WTC11 (cell line): ENCODE results near the gene DOC2A. TPM values are rescaled to one million over a fixed set of nuclear protein-coding genes. Genes with fewer than 3 reads are reported as not detected.

ENCODE experiments used
- AFF4 ChIP-seq: sonication (generic); formaldehyde crosslinking; IDR thresholded peaks from 2 replicates; pipeline ENCODE4 v1.8.1; 2023; ENCODE audit warnings: mild to moderate bottlenecking, missing genetic modification reagents, borderline replicate concordance
- AR ChIP-seq: fragments of 250-450 bp; sonication (Bioruptor Pico); IDR thresholded peaks from 2 replicates; pipeline ENCODE4 v1.9.0; 2021; ENCODE audit warnings: mild to moderate bottlenecking
- ATF1 ChIP-seq: sonication (generic); formaldehyde crosslinking; IDR thresholded peaks from 2 replicates; pipeline ENCODE4 v1.8.1; 2023; ENCODE audit warnings: mild to moderate bottlenecking, moderate library complexity, missing genetic modification reagents
- FOXJ3 ChIP-seq: sonication (generic); formaldehyde crosslinking; IDR thresholded peaks from 2 replicates; pipeline ENCODE4 v1.9.0; 2021; ENCODE audit warnings: missing genetic modification reagents, mild to moderate bottlenecking, borderline replicate concordance
- GTF2I ChIP-seq: fragments of 250-450 bp; sonication (Bioruptor Pico); conservative IDR thresholded peaks from 2 replicates; pipeline ENCODE4 v1.4.0; 2021; ENCODE audit warnings: mild to moderate bottlenecking
- HMGA2 ChIP-seq: fragments of 250-450 bp; sonication (Bioruptor Pico); IDR thresholded peaks from 2 replicates; pipeline ENCODE4 v1.4.0; 2021; ENCODE audit warnings: mild to moderate bottlenecking, moderate library complexity
- MAX ChIP-seq: sonication (generic); formaldehyde crosslinking; IDR thresholded peaks from 2 replicates; pipeline ENCODE4 v1.8.0; 2022; ENCODE audit warnings: mild to moderate bottlenecking, missing genetic modification reagents
- NR2C2 ChIP-seq: sonication (generic); formaldehyde crosslinking; IDR thresholded peaks from 2 replicates; pipeline ENCODE4 v1.8.0; 2022; ENCODE audit warnings: mild to moderate bottlenecking, missing genetic modification reagents
- NR3C1 ChIP-seq: sonication (generic); formaldehyde crosslinking; conservative IDR thresholded peaks from 2 replicates; pipeline ENCODE4 v1.8.1; 2023; ENCODE audit warnings: low read depth, mild to moderate bottlenecking, missing genetic modification reagents
- SMAD4 ChIP-seq: sonication (generic); formaldehyde crosslinking; IDR thresholded peaks from 2 replicates; pipeline ENCODE4 v1.8.0; 2022; ENCODE audit warnings: mild to moderate bottlenecking, missing genetic modification reagents
- STAT6 ChIP-seq: sonication (generic); formaldehyde crosslinking; conservative IDR thresholded peaks from 2 replicates; pipeline ENCODE4 v1.8.1; 2023; ENCODE audit warnings: mild to moderate bottlenecking, low read depth, missing genetic modification reagents, moderate library complexity
- ZNF121 ChIP-seq: sonication (generic); formaldehyde crosslinking; IDR thresholded peaks from 2 replicates; pipeline ENCODE4 v1.8.0; 2023; ENCODE audit warnings: missing genetic modification reagents
- ZNF219 ChIP-seq: sonication (generic); formaldehyde crosslinking; IDR thresholded peaks from 2 replicates; pipeline ENCODE4 v1.8.0; 2023; ENCODE audit warnings: missing genetic modification reagents, mild to moderate bottlenecking, borderline replicate concordance
- ZNF281 ChIP-seq: sonication (generic); formaldehyde crosslinking; IDR thresholded peaks from 2 replicates; pipeline ENCODE4 v1.8.0; 2023; ENCODE audit warnings: mild to moderate bottlenecking, missing genetic modification reagents
- ZNF317 ChIP-seq: sonication (generic); formaldehyde crosslinking; IDR thresholded peaks from 2 replicates; pipeline ENCODE4 v1.8.1; 2023; ENCODE audit warnings: low read depth, mild to moderate bottlenecking, moderate library complexity, missing genetic modification reagents, borderline replicate concordance
- ZNF416 ChIP-seq: fragments of 250-450 bp; sonication (Bioruptor Pico); IDR thresholded peaks from 2 replicates; pipeline ENCODE4 v1.9.0; 2021; ENCODE audit warnings: mild to moderate bottlenecking, inconsistent platforms
- ZNF423 ChIP-seq: fragments of 250-450 bp; sonication (Bioruptor Pico); IDR thresholded peaks from 2 replicates; pipeline ENCODE4 v2.1.2; 2022; ENCODE audit warnings: mild to moderate bottlenecking, moderate library complexity
- ZNF425 ChIP-seq: fragments of 250-450 bp; sonication (Bioruptor Pico); conservative IDR thresholded peaks from 2 replicates; pipeline ENCODE4 v1.9.0; 2021; ENCODE audit warnings: mild to moderate bottlenecking
- total RNA-seq: library from RNA; stranded (reverse); gene quantifications from 3 replicates; pipeline ENCODE4 v1.2.3, GENCODE V29; 2021

Gene DOC2A
- total RNA-seq, 1 experiment from 2014 or later, result 10.8 TPM

- no peak for TF ChIP-seq NR3C1
- TF ChIP-seq NR2C2, result 0 out of 2 replicates have a peak, but pooled peaks have one; percentile 47
- no peak for TF ChIP-seq HMGA2
- no peak for TF ChIP-seq GTF2I
- TF ChIP-seq ZNF219 (CRISPR knock-in tag), result peak; percentile 90; the same call in 1 of the 2 replicates
- no peak for TF ChIP-seq ATF1 (CRISPR knock-in tag)
- TF ChIP-seq STAT6, result no peak
- no peak for TF ChIP-seq AR (CRISPR knock-in tag)
- TF ChIP-seq SMAD4, result 0 out of 2 replicates have a peak, but pooled peaks have one; percentile 28
- TF ChIP-seq ZNF317 (CRISPR knock-in tag), result no peak; the same call in 1 of the 2 replicates
- TF ChIP-seq MAX (CRISPR knock-in tag), result peak; percentile 44; the same call in 1 of the 2 replicates
- TF ChIP-seq ZNF281 (CRISPR knock-in tag), result 0 out of 2 replicates have a peak, but pooled peaks have one; percentile 35
- TF ChIP-seq ZNF121 (CRISPR knock-in tag), result peak; percentile 81
- TF ChIP-seq ZNF425, result no peak
- 0 out of 2 replicates have a peak, but pooled peaks have one; percentile 25 for TF ChIP-seq ZNF423
- no peak for TF ChIP-seq ZNF416 (CRISPR knock-in tag)
- no peak for TF ChIP-seq FOXJ3 (CRISPR knock-in tag)
- no peak for TF ChIP-seq AFF4
Observed at GRCh38 chr16:30028438-30029076, 17.7 kb upstream of the DOC2A start (continued).
